ENCODE results near the gene EPB41L2.

The EPB41L2 gene

GRCh38 chr6:130864344-130864743, 198.7 kb downstream of the EPB41L2 start:
- no peak for DNase-seq (ENCODE audit: low spot score)

- DNase-seq (ENCODE audit: low spot score), result no peak
These were observed 199.4 kb downstream of the EPB41L2 start for GRCh38 chr6:130863415-130864230.

GRCh38 chr6:130862370-130862769, 200.7 kb downstream of the EPB41L2 start:
- DNase-seq (ENCODE audit: low spot score), result no peak

- DNase-seq (ENCODE audit: low spot score), result no peak
These were observed 203.7 kb downstream of the EPB41L2 start for GRCh38 chr6:130859161-130859867.

- no peak for DNase-seq (ENCODE audit: low spot score)
These were observed 204.4 kb downstream of the EPB41L2 start for GRCh38 chr6:130858498-130859160.

- DNase-seq (ENCODE audit: low spot score), result no peak
These were observed 205.0 kb downstream of the EPB41L2 start for GRCh38 chr6:130858054-130858453.

GRCh38 chr6:130853555-130854183, 209.4 kb downstream of the EPB41L2 start:
- DNase-seq (ENCODE audit: low spot score), result peak; percentile 75

GRCh38 chr6:130852844-130853554, 210.0 kb downstream of the EPB41L2 start:
- no peak for DNase-seq (ENCODE audit: low spot score)

- no peak for DNase-seq (ENCODE audit: low spot score)
These were observed 212.0 kb downstream of the EPB41L2 start for GRCh38 chr6:130851026-130851425.

- no peak for DNase-seq (ENCODE audit: low spot score)
These were observed 213.5 kb downstream of the EPB41L2 start for GRCh38 chr6:130849594-130849993.

GRCh38 chr6:130848945-130849344, 214.1 kb downstream of the EPB41L2 start:
- no peak for DNase-seq (ENCODE audit: low spot score)

- DNase-seq (ENCODE audit: low spot score), result no peak
These were observed 215.8 kb downstream of the EPB41L2 start for GRCh38 chr6:130847001-130847910.

- no peak for DNase-seq (ENCODE audit: low spot score)
These were observed 216.5 kb downstream of the EPB41L2 start for GRCh38 chr6:130846501-130846900.

GRCh38 chr6:130843575-130844320, 219.3 kb downstream of the EPB41L2 start:
- peak; percentile 59 for DNase-seq (ENCODE audit: low spot score)

- peak; percentile 8 for DNase-seq (ENCODE audit: low spot score)
These were observed 221.8 kb downstream of the EPB41L2 start for GRCh38 chr6:130841128-130841728.

GRCh38 chr6:130840050-130840449, 223.0 kb downstream of the EPB41L2 start:
- DNase-seq (ENCODE audit: low spot score), result no peak

GRCh38 chr6:130839379-130839778, 223.7 kb downstream of the EPB41L2 start:
- no peak for DNase-seq (ENCODE audit: low spot score)

GRCh38 chr6:130838951-130839350, 224.1 kb downstream of the EPB41L2 start:
- DNase-seq (ENCODE audit: low spot score), result no peak

- DNase-seq (ENCODE audit: low spot score), result no peak
These were observed 224.7 kb downstream of the EPB41L2 start for GRCh38 chr6:130838250-130838860.
